Neuronal stem cell (in vitro differentiated cells): ENCODE measurements around the gene SLC47A1.
"Not testable (repeated sequence)": the region's sequence is repeated elsewhere in the genome, so short reads cannot be mapped to it uniquely, and the experiment has no call there.

ENCODE experiments used
- DNase-seq: peaks from one replicate; pipeline ENCODE4 v3.0.0-alpha.2; 2013; ENCODE audit warnings: low spot score
- H2AFZ ChIP-seq: one replicate; pipeline ENCODE4 v1.6.1; 2013; ENCODE audit warnings: mild to moderate bottlenecking, low read length, inconsistent platforms
- H2AK5ac ChIP-seq: 2 replicates; pipeline ENCODE4 v1.6.1; 2013; ENCODE audit warnings: low read depth, mild to moderate bottlenecking, inconsistent platforms, low read length, moderate library complexity, mixed read lengths
- H2BK120ac ChIP-seq: 2 replicates; pipeline ENCODE4 v1.6.1; 2013; ENCODE audit warnings: low read depth, mild to moderate bottlenecking, inconsistent platforms, low read length, moderate library complexity, mixed read lengths
- H2BK12ac ChIP-seq: one replicate; pipeline ENCODE4 v1.6.1; 2013; ENCODE audit warnings: low read length, inconsistent platforms
- H2BK15ac ChIP-seq: 2 replicates; pipeline ENCODE4 v1.6.1; 2013; ENCODE audit warnings: mild to moderate bottlenecking, low read length, inconsistent platforms, mixed read lengths
- H2BK5ac ChIP-seq: one replicate; pipeline ENCODE4 v1.6.1; 2013; ENCODE audit warnings: inconsistent platforms, mild to moderate bottlenecking, low read length, moderate library complexity
- H3K14ac ChIP-seq: one replicate; pipeline ENCODE4 v1.6.1; 2013; ENCODE audit warnings: low read length, inconsistent platforms
- H3K18ac ChIP-seq: 2 replicates; pipeline ENCODE4 v1.6.1; 2013; ENCODE audit warnings: low read length, inconsistent platforms
- H3K23ac ChIP-seq: 2 replicates; pipeline ENCODE4 v1.6.1; 2013; ENCODE audit warnings: low read depth, mild to moderate bottlenecking, mixed read lengths, low read length, inconsistent platforms; ENCODE audit not compliant: poor library complexity
- H3K27ac ChIP-seq: replicated peaks from 3 replicates; pipeline ENCODE4 v1.5.1; 2013; ENCODE audit warnings: low read length, inconsistent platforms
- H3K27me3 ChIP-seq, 3 experiments: 2 replicates each; pipeline ENCODE4 v1.6.1; 2013; ENCODE audit warnings: low read length in 3 of 3, mild to moderate bottlenecking in 2 of 3, inconsistent platforms in 1 of 3, low read depth in 1 of 3, mixed read lengths in 1 of 3, moderate library complexity in 1 of 3; ENCODE audit not compliant: control insufficient read depth in 3 of 3, insufficient read depth in 3 of 3
- H3K36me3 ChIP-seq, 2 donors: replicated peaks in 1 of 2; 2 replicates each; pipeline ENCODE4 v1.6.1; 2013; ENCODE audit warnings: low read length in 2 of 2; ENCODE audit not compliant: control insufficient read depth in 2 of 2, insufficient read depth in 2 of 2
- H3K4ac ChIP-seq: 2 replicates; pipeline ENCODE4 v1.6.1; 2013; ENCODE audit warnings: inconsistent platforms, mild to moderate bottlenecking, low read length, moderate library complexity
- H3K4me1 ChIP-seq, 2 donors: 1 replicate in 1 of 2; 2 replicates in 1 of 2; pipeline ENCODE4 v1.6.1; 2013; ENCODE audit warnings: low read length in 2 of 2, low read depth in 1 of 2; ENCODE audit not compliant: control insufficient read depth in 2 of 2, insufficient read depth in 1 of 2
- H3K4me2 ChIP-seq: one replicate; pipeline ENCODE4 v1.6.1; 2013; ENCODE audit warnings: mild to moderate bottlenecking, low read length, inconsistent platforms; ENCODE audit not compliant: insufficient read depth, poor library complexity, severe bottlenecking
- H3K4me3 ChIP-seq, 2 donors: 2 replicates each; pipeline ENCODE4 v1.5.1; 2013; ENCODE audit warnings: low read length in 2 of 2, mild to moderate bottlenecking in 2 of 2, inconsistent platforms in 1 of 2, moderate library complexity in 1 of 2
- H3K79me1 ChIP-seq: one replicate; pipeline ENCODE4 v1.6.1; 2013; ENCODE audit warnings: low read depth, mild to moderate bottlenecking, inconsistent platforms, low read length, moderate library complexity
- H3K9ac ChIP-seq: one replicate; pipeline ENCODE4 v1.6.1; 2013; ENCODE audit warnings: mild to moderate bottlenecking, low read depth, low read length, inconsistent platforms; ENCODE audit not compliant: poor library complexity
- H3K9me3 ChIP-seq, 2 donors: replicated peaks in 1 of 2; 2 replicates each; pipeline versions ENCODE3 to v1.6.1; 2013; ENCODE audit warnings: low read length in 2 of 2, mild to moderate bottlenecking in 2 of 2, inconsistent platforms in 1 of 2, low read depth in 1 of 2, mixed read lengths in 1 of 2, moderate library complexity in 1 of 2; ENCODE audit not compliant: control insufficient read depth in 2 of 2, insufficient read depth in 1 of 2
- H4K8ac ChIP-seq: one replicate; pipeline ENCODE4 v1.6.1; 2013; ENCODE audit warnings: low read depth, mild to moderate bottlenecking, inconsistent platforms, low read length, moderate library complexity
- H4K91ac ChIP-seq: one replicate; pipeline ENCODE4 v1.6.1; 2013; ENCODE audit warnings: low read length, low read depth, mild to moderate bottlenecking, inconsistent platforms; ENCODE audit not compliant: poor library complexity
- WGBS, 2 donors: extraction: QIAGEN DNeasy Blood & Tissue Kit; methylation state at CpG; one replicate each; pipeline ENCODE4 v1.1.7; 2013; ENCODE audit warnings: missing lambda C conversion rate in 2 of 2, mixed read lengths in 1 of 2; ENCODE audit not compliant: insufficient read length in 2 of 2, insufficient replicate concordance in 1 of 2; ENCODE audit errors: extremely low coverage in 2 of 2; 5-methylcytosine and 5-hydroxymethylcytosine counted together

SLC47A1 gene

GRCh38 chr17:19497624-19498023, 36.0 kb upstream of the SLC47A1 start:
- H3K36me3 ChIP-seq, result no peaks in the 10 kb centered on the region
- DNase-seq, result no peak
- H2BK120ac ChIP-seq, result no peak overlapping the region
- H2AFZ ChIP-seq, result no peak overlapping the region
- no peak overlapping the region for H3K18ac ChIP-seq
- H4K8ac ChIP-seq, result no peak overlapping the region
- no peak overlapping the region for H3K14ac ChIP-seq
- no peak overlapping the region for H2AK5ac ChIP-seq
- H3K9me3 ChIP-seq, result no peaks in the 10 kb centered on the region
- H3K79me1 ChIP-seq, result no peaks in the 10 kb centered on the region
- H4K91ac ChIP-seq, result no peak overlapping the region
- no peak overlapping the region for H3K9ac ChIP-seq
- H3K27ac ChIP-seq, result no peak overlapping the region
- H2BK15ac ChIP-seq, result no peak overlapping the region
- H3K4me2 ChIP-seq, result no peak overlapping the region
- no peak overlapping the region for H2BK12ac ChIP-seq
- no peak overlapping the region for H3K23ac ChIP-seq
- no peak overlapping the region for H3K4me3 ChIP-seq
- H3K27me3 ChIP-seq, result peaks cover 0 to 4% (median 0%) of the 10 kb centered on the region in 3 experiments
- no peak overlapping the region for H2BK5ac ChIP-seq
- no peaks in the 10 kb centered on the region for H3K4me1 ChIP-seq
- no peak overlapping the region for H3K4ac ChIP-seq

GRCh38 chr17:19501219-19501618, 32.4 kb upstream of the SLC47A1 start:
- no peak overlapping the region for H3K23ac ChIP-seq
- H4K91ac ChIP-seq, result no peak overlapping the region
- H3K27ac ChIP-seq, result no peak overlapping the region
- H3K79me1 ChIP-seq, result no peaks in the 10 kb centered on the region
- H3K14ac ChIP-seq, result no peak overlapping the region
- H2AFZ ChIP-seq, result no peak overlapping the region
- H3K4me3 ChIP-seq, result no peak overlapping the region
- H3K4me1 ChIP-seq, result no peaks in the 10 kb centered on the region
- WGBS, 2 donors, result no CpG with 5 or more reads among the region's 2 CpGs
- H3K18ac ChIP-seq, result no peak overlapping the region
- no peak overlapping the region for H2AK5ac ChIP-seq
- H3K9me3 ChIP-seq, result no peaks in the 10 kb centered on the region
- no peak overlapping the region for H2BK12ac ChIP-seq
- no peak overlapping the region for H2BK15ac ChIP-seq
- H2BK120ac ChIP-seq, result no peak overlapping the region
- no peak overlapping the region for H4K8ac ChIP-seq
- H3K4ac ChIP-seq, result no peak overlapping the region
- DNase-seq, result no peak
- H3K9ac ChIP-seq, result no peak overlapping the region
- H2BK5ac ChIP-seq, result no peak overlapping the region
- H3K4me2 ChIP-seq, result no peak overlapping the region
- H3K27me3 ChIP-seq, result peaks cover 0 to 4% (median 0%) of the 10 kb centered on the region in 3 experiments
- H3K36me3 ChIP-seq, result no peaks in the 10 kb centered on the region

GRCh38 chr17:19502517-19502916, 31.1 kb upstream of the SLC47A1 start:
- no peaks in the 10 kb centered on the region for H3K9me3 ChIP-seq
- peak overlapping the region in 1 of 2 donors; percentile 44 for H3K4me3 ChIP-seq
- no peak overlapping the region for H3K14ac ChIP-seq
- H2BK12ac ChIP-seq, result no peak overlapping the region
- no peaks in the 10 kb centered on the region for H3K4me1 ChIP-seq
- DNase-seq, result no peak
- H3K79me1 ChIP-seq, result no peaks in the 10 kb centered on the region
- H3K4ac ChIP-seq, result no peak overlapping the region
- no peak overlapping the region for H2BK120ac ChIP-seq
- H2BK15ac ChIP-seq, result no peak overlapping the region
- H3K27me3 ChIP-seq, result peaks cover 0 to 4% (median 0%) of the 10 kb centered on the region in 3 experiments
- no peak overlapping the region for H3K9ac ChIP-seq
- no peak overlapping the region for H2AK5ac ChIP-seq
- H3K23ac ChIP-seq, result no peak overlapping the region
- H2BK5ac ChIP-seq, result no peak overlapping the region
- no peaks in the 10 kb centered on the region for H3K36me3 ChIP-seq
- H3K27ac ChIP-seq, result no peak overlapping the region
- no peak overlapping the region for H2AFZ ChIP-seq
- no peak overlapping the region for H4K8ac ChIP-seq
- no CpG with 5 or more reads among the region's 9 CpGs for WGBS, 2 donors
- no peak overlapping the region for H3K18ac ChIP-seq
- H4K91ac ChIP-seq, result no peak overlapping the region
- H3K4me2 ChIP-seq, result no peak overlapping the region

DNA sequence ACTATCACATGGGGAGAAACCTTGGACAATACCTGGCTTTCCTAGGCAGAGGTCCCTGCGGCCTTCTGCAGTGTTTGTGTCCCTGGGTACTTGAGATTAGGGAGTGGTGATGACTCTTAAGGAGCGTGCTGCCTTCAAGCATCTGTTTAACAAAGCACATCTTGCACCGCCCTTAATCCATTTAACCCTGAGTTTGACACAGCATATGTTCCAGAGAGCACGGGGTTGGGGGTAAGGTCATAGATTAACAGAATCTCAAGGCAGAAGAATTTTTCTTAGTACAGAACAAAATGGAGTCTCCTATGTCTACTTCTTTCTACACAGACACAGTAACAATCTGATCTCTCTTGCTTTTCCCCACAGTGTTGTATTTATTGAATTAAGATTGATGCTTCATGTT, 28.1 kb upstream of the SLC47A1 start:
- not testable (repeated sequence) for H3K4me1 ChIP-seq, H3K4me2 ChIP-seq, H3K79me1 ChIP-seq, H3K14ac ChIP-seq, H2BK15ac ChIP-seq, H2BK120ac ChIP-seq, H3K27me3 ChIP-seq, H3K9ac ChIP-seq, H3K36me3 ChIP-seq, H4K91ac ChIP-seq, H3K23ac ChIP-seq, H3K9me3 ChIP-seq, H2AFZ ChIP-seq, H3K4ac ChIP-seq, H4K8ac ChIP-seq, H2AK5ac ChIP-seq, H3K4me3 ChIP-seq, H2BK12ac ChIP-seq, H3K18ac ChIP-seq, H2BK5ac ChIP-seq, DNase-seq, H3K27ac ChIP-seq
- no CpG with 5 or more reads among the region's 4 CpGs for WGBS, 2 donors
